CD4-positive, alpha-beta T cell (primary cell): ENCODE measurements around the gene NRK. TPM values are rescaled to one million over a fixed set of nuclear protein-coding genes. Genes with fewer than 3 reads are reported as not detected.

Source experiments
- ATAC-seq: fragments of 200-7000 bp; cut with Tn5 transposase; one replicate; pipeline ENCODE4 v1.10.0; 2022; ENCODE audit warnings: mild to moderate bottlenecking; ENCODE audit not compliant: poor library complexity
- CTCF ChIA-PET: fragments of 350-600 bp; sonication (Branson Sonifier 250); formaldehyde crosslinking; loops from one replicate; lab custom pipeline; 2021; ENCODE audit warnings: antibody characterized with exemption, inconsistent platforms; lab: Charles Lee
- POLR2A ChIA-PET: fragments of 350-600 bp; sonication (Branson Sonifier 250); formaldehyde crosslinking; loops from one replicate; lab custom pipeline; 2021; ENCODE audit warnings: antibody characterized with exemption, inconsistent platforms; lab: Charles Lee
- DNase-seq, 14 experiments: peaks; one replicate each; pipeline ENCODE4 v3.0.0-alpha.2; 2013 to 2020; ENCODE audit warnings: mixed read lengths in 2 of 14
- H3K27ac ChIP-seq, 2 donors: one replicate each; pipeline versions ENCODE4 v1.5.1 to v1.7.0; 2013; ENCODE audit warnings: low read length in 2 of 2, low read depth in 1 of 2, mild to moderate bottlenecking in 1 of 2
- H3K27me3 ChIP-seq, 2 experiments: 1 replicate in 1 of 2; 2 replicates in 1 of 2; pipeline versions ENCODE4 v1.6.1 to v1.7.0; 2013; ENCODE audit warnings: low read length in 2 of 2, control low read depth in 1 of 2, mild to moderate bottlenecking in 1 of 2, moderate library complexity in 1 of 2; ENCODE audit not compliant: insufficient read depth in 2 of 2, control insufficient read depth in 1 of 2
- H3K36me3 ChIP-seq: one replicate; pipeline ENCODE4 v1.6.1; 2013; ENCODE audit warnings: low read length, control low read depth; ENCODE audit not compliant: insufficient read depth
- H3K4me1 ChIP-seq: one replicate; pipeline ENCODE4 v1.6.1; 2013; ENCODE audit warnings: low read length, control low read depth; ENCODE audit not compliant: insufficient read depth
- H3K4me3 ChIP-seq: one replicate; pipeline ENCODE4 v1.5.1; 2013; ENCODE audit warnings: mild to moderate bottlenecking, low read length, moderate library complexity
- H3K9me3 ChIP-seq, 2 experiments: 1 replicate in 1 of 2; 2 replicates in 1 of 2; pipeline versions ENCODE4 v1.6.1 to v1.7.0; 2013; ENCODE audit warnings: low read length in 2 of 2, mild to moderate bottlenecking in 2 of 2, control low read depth in 1 of 2, moderate library complexity in 1 of 2; ENCODE audit not compliant: control insufficient read depth in 1 of 2, insufficient read depth in 1 of 2
- H3K27ac Mint-ChIP-seq: one replicate; pipeline ENCODE4 v1.8.0; 2020; ENCODE audit warnings: mixed read lengths
- H3K27me3 Mint-ChIP-seq: one replicate; pipeline ENCODE4 v1.8.0; 2021; ENCODE audit warnings: mixed read lengths
- H3K36me3 Mint-ChIP-seq: one replicate; pipeline ENCODE4 v1.8.0; 2021; ENCODE audit warnings: low read depth, mixed read lengths
- H3K4me1 Mint-ChIP-seq: one replicate; pipeline ENCODE4 v1.8.0; 2021; ENCODE audit warnings: low read depth, mixed read lengths
- H3K4me3 Mint-ChIP-seq: one replicate; pipeline ENCODE4 v1.8.0; 2020; ENCODE audit warnings: mild to moderate bottlenecking, mixed read lengths
- H3K9me3 Mint-ChIP-seq: one replicate; pipeline ENCODE4 v1.8.0; 2020; ENCODE audit warnings: mixed read lengths
- intact Hi-C, 2 experiments: fragments of 100-400 bp; cut with DNase I in 1 of 2; cut with micrococcal nuclease in 1 of 2; formaldehyde crosslinking; loops; one replicate each; pipeline versions ENCODE4 v1.15.1 to v1.9.0; 2023 to 2025; cut with DNase I, micrococcal nuclease
- polyA plus RNA-seq, 2 donors: library from polyadenylated mRNA; unstranded; fragments of 120-200 nt; gene quantifications; one replicate each; pipeline ENCODE4 v1.2.1, GENCODE V29; 2013
- total RNA-seq, 174 experiments: library from RNA in 2 of 174; stranded (reverse) in 2 of 174; gene quantifications; one replicate each; pipeline ENCODE4 v1.2.3 and lab custom pipeline; 2021 to 2026
- TF ChIP-seq, protein P1 (sequence below): fragments of 200-600 bp; IDR thresholded peaks from one replicate; pipeline ENCODE4 v1.8.0; 2022; ENCODE audit warnings: antibody characterized with exemption, mild to moderate bottlenecking

The NRK gene, protein sequence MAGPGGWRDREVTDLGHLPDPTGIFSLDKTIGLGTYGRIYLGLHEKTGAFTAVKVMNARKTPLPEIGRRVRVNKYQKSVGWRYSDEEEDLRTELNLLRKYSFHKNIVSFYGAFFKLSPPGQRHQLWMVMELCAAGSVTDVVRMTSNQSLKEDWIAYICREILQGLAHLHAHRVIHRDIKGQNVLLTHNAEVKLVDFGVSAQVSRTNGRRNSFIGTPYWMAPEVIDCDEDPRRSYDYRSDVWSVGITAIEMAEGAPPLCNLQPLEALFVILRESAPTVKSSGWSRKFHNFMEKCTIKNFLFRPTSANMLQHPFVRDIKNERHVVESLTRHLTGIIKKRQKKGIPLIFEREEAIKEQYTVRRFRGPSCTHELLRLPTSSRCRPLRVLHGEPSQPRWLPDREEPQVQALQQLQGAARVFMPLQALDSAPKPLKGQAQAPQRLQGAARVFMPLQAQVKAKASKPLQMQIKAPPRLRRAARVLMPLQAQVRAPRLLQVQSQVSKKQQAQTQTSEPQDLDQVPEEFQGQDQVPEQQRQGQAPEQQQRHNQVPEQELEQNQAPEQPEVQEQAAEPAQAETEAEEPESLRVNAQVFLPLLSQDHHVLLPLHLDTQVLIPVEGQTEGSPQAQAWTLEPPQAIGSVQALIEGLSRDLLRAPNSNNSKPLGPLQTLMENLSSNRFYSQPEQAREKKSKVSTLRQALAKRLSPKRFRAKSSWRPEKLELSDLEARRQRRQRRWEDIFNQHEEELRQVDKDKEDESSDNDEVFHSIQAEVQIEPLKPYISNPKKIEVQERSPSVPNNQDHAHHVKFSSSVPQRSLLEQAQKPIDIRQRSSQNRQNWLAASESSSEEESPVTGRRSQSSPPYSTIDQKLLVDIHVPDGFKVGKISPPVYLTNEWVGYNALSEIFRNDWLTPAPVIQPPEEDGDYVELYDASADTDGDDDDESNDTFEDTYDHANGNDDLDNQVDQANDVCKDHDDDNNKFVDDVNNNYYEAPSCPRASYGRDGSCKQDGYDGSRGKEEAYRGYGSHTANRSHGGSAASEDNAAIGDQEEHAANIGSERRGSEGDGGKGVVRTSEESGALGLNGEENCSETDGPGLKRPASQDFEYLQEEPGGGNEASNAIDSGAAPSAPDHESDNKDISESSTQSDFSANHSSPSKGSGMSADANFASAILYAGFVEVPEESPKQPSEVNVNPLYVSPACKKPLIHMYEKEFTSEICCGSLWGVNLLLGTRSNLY (N-terminal part only)
- total RNA-seq: not detected
- not detected for polyA plus RNA-seq (2013, experiment 1 of 2)
- 3.7 TPM for polyA plus RNA-seq (2013, experiment 2 of 2)
- 0 to 0.14 (median 0) reads per million in 172 experiments for total RNA-seq (lab: John Stamatoyannopoulos, UW)

DNA sequence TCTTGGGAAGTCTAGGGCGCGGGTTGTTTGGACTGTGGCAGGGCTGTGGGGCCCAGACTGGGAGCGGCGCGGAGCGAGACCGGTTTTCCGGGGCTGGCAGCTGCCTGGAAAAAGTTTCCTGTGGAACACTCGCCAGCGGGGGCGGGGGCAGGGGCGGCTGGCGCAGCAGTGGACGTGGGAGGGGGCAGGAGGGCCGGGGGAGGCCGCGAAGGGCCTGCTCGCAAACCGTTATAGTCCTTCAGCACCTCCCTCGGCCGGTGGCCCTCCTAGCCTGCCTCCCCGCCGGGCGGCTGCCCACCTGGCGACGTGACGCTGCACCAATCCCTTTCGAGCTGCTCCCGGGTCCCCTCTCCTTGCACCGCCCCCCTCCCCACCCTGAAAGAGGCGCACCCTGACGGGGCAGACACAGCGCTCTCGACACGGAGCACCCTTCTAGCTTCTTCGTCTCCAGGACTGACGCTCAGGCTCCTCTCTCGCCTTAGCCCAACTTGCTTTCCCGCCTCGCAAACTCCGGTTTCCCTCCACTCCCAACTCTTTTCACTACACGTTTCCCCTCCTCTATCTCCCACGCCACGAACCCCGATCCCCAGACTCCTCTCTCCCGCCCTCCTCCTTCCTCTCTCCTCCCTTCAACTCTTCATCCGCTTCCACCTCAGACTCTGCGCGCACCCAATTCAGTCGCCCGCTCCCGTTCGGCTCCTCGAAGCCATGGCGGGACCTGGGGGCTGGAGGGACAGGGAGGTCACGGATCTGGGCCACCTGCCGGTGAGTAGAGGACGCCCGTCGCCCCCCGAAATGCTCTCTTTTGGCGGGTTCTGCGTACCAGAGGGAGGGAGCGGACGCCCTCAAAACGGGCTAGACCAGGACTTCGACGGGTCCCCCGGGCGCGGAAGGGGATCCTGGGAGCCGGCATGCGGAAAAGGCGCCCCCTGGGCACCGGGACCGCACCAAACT, at the start of gene NRK:
Gene NRK, plus strand, starts transcription at position 402 of the 954 bp plus-strand sequence. Its CDS starts 307 bp downstream, at position 709.
- Histone ChIP-seq H3K4me1 (no peaks in the 10 kb centered on the region), H3K27ac (no peak within 1 kb of the TSS), H3K9me3 (peaks cover 0 to 18% of the 10 kb centered on the region in 2 experiments), H3K27me3 (peaks cover 9 to 11% of the 10 kb centered on the region in 2 experiments), H3K36me3 (no peaks in the 10 kb centered on the region), H3K4me3 (no peak within 1 kb of the TSS)
- no peak for ATAC-seq
- intact Hi-C loops: no loop called here
- Mint-ChIP-seq H3K27me3 (peaks cover 18% of the 10 kb centered on the region), H3K4me1 (no peaks in the 10 kb centered on the region), H3K36me3 (no peaks in the 10 kb centered on the region), H3K27ac (no peak within 1 kb of the TSS), H3K4me3 (no peak within 1 kb of the TSS), H3K9me3 (no peaks in the 10 kb centered on the region)
- no peak for DNase-seq
- TF ChIP-seq, protein P1, sequence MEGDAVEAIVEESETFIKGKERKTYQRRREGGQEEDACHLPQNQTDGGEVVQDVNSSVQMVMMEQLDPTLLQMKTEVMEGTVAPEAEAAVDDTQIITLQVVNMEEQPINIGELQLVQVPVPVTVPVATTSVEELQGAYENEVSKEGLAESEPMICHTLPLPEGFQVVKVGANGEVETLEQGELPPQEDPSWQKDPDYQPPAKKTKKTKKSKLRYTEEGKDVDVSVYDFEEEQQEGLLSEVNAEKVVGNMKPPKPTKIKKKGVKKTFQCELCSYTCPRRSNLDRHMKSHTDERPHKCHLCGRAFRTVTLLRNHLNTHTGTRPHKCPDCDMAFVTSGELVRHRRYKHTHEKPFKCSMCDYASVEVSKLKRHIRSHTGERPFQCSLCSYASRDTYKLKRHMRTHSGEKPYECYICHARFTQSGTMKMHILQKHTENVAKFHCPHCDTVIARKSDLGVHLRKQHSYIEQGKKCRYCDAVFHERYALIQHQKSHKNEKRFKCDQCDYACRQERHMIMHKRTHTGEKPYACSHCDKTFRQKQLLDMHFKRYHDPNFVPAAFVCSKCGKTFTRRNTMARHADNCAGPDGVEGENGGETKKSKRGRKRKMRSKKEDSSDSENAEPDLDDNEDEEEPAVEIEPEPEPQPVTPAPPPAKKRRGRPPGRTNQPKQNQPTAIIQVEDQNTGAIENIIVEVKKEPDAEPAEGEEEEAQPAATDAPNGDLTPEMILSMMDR: no peak
- ChIA-PET CTCF (no interaction called here), POLR2A (no interaction called here)

DNA sequence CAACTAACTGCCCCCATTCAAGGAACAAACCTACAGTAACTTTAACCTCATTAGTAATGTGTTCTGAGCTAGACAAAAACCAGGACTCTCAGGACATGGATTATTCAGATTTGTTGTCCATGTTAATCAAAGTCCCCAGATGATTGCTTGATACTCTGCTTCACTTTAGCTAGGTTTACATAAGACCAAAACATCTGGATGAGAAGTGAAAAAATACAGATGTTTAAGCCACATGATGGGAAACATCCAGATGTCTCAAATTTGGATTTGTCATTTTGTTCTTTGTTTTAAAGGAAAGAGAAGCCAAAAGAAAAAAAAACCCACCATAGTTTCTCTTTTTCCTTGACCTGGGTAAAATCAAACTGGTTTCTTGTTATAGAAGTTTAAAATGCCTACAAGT, 48.5 kb upstream of the NRK start:
- no peak overlapping the region for H3K27ac ChIP-seq
- intact Hi-C loops: no loop called here
- CTCF ChIA-PET: no interaction called here
- no peaks in the 10 kb centered on the region for H3K36me3 Mint-ChIP-seq
- H3K9me3 Mint-ChIP-seq: no peaks in the 10 kb centered on the region
- DNase-seq: no peak
- H3K4me1 Mint-ChIP-seq: no peaks in the 10 kb centered on the region
- POLR2A ChIA-PET: no interaction called here
- H3K36me3 ChIP-seq: no peaks in the 10 kb centered on the region
- H3K27me3 ChIP-seq: no peaks in the 10 kb centered on the region
- TF ChIP-seq, protein P1: no peak
- no peak overlapping the region for H3K27ac Mint-ChIP-seq
- ATAC-seq: no peak
- H3K4me1 ChIP-seq: no peaks in the 10 kb centered on the region
- H3K4me3 Mint-ChIP-seq: no peak overlapping the region
- no peak overlapping the region for H3K4me3 ChIP-seq
- no peaks in the 10 kb centered on the region for H3K27me3 Mint-ChIP-seq
- H3K9me3 ChIP-seq: peaks cover 0 to 5% of the 10 kb centered on the region in 2 experiments
